ENCODE measurements around the gene ZNF790. TPM values are rescaled to one million over a fixed set of nuclear protein-coding genes. Genes with fewer than 3 reads are reported as not detected.
A peak's percentile ranks its signal among the peaks of the same experiment; 100 is the strongest.
"Not testable (repeated sequence)": the region's sequence is repeated elsewhere in the genome, so short reads cannot be mapped to it uniquely, and the experiment has no call there.

ZNF790 gene
- total and polyA plus RNA-seq, 2 donors, result 4.8 to 5.7 TPM

GRCh38 chr19:36837176-36837905, 846 bp downstream of the ZNF790 start:
- Histone ChIP-seq H3K27me3 (ENCODE audit: control insufficient read depth in 2 of 2, insufficient read depth in 1 of 2, low read length in 1 of 2) (no peaks in the 10 kb centered on the region), H3K4me3 (ENCODE audit: low read length in 2 of 2) (peak overlapping the region; percentile 50 to 90), H3K9me3 (ENCODE audit: control insufficient read depth in 2 of 2, insufficient read depth in 1 of 2, low read length in 1 of 2) (peaks cover 3 to 15% of the 10 kb centered on the region in 2 donors), H3K4me1 (ENCODE audit: control insufficient read depth in 2 of 2, insufficient read depth in 2 of 2, low read length in 2 of 2) (peaks cover 5 to 8% of the 10 kb centered on the region in 2 donors), H3K27ac (ENCODE audit: low read depth in 1 of 2, low read length in 1 of 2) (peak overlapping the region; percentile 83 to 93), H3K36me3 (ENCODE audit: control insufficient read depth in 2 of 2, insufficient read depth in 2 of 2, low read length in 1 of 2) (peaks cover 0 to 2% of the 10 kb centered on the region in 2 donors)
- peak in 1 of 9 donors; percentile 27 for DNase-seq (ENCODE audit: low read depth in 6 of 9, low spot score in 9 of 9)
- 26% methylated on average over 8 of the region's 8 CpGs for WGBS

GRCh38 chr19:36833430-36833829, 4.8 kb downstream of the ZNF790 start:
- over 99% methylated on average over 2 of the region's 2 CpGs for WGBS
- H3K27me3 ChIP-seq (ENCODE audit: control insufficient read depth in 2 of 2, insufficient read depth in 1 of 2, low read length in 1 of 2), result no peaks in the 10 kb centered on the region

GRCh38 chr19:36821758-36822157, 16.4 kb downstream of the ZNF790 start:
- Histone ChIP-seq H3K4me1 (ENCODE audit: control insufficient read depth in 2 of 2, insufficient read depth in 2 of 2, low read length in 2 of 2) (no peaks in the 10 kb centered on the region), H3K27ac (ENCODE audit: low read depth in 1 of 2, low read length in 1 of 2) (no peak overlapping the region), H3K36me3 (ENCODE audit: control insufficient read depth in 2 of 2, insufficient read depth in 2 of 2, low read length in 1 of 2) (peaks cover 10 to 46% of the 10 kb centered on the region in 2 donors), H3K9me3 (ENCODE audit: control insufficient read depth in 2 of 2, insufficient read depth in 1 of 2, low read length in 1 of 2) (peaks cover 17 to 37% of the 10 kb centered on the region in 2 donors), H3K4me3 (ENCODE audit: low read length in 2 of 2) (no peak overlapping the region), H3K27me3 (ENCODE audit: control insufficient read depth in 2 of 2, insufficient read depth in 1 of 2, low read length in 1 of 2) (no peaks in the 10 kb centered on the region)
- 98% methylated on average over 5 of the region's 5 CpGs for WGBS
- no peak for DNase-seq (ENCODE audit: low read depth in 6 of 9, low spot score in 9 of 9)

More at GRCh38 chr19:36833430-36833829, 4.8 kb downstream of the ZNF790 start:
- no peak for DNase-seq (ENCODE audit: low read depth in 6 of 9, low spot score in 9 of 9)
- H3K4me3 ChIP-seq (ENCODE audit: low read length in 2 of 2), result no peak overlapping the region
- peaks cover 2 to 5% of the 10 kb centered on the region in 2 donors for H3K4me1 ChIP-seq (ENCODE audit: control insufficient read depth in 2 of 2, insufficient read depth in 2 of 2, low read length in 2 of 2)
- H3K36me3 ChIP-seq (ENCODE audit: control insufficient read depth in 2 of 2, insufficient read depth in 2 of 2, low read length in 1 of 2), result peaks cover 0 to 5% of the 10 kb centered on the region in 2 donors
- no peak overlapping the region for H3K27ac ChIP-seq (ENCODE audit: low read depth in 1 of 2, low read length in 1 of 2)
- peaks cover 5 to 27% of the 10 kb centered on the region in 2 donors for H3K9me3 ChIP-seq (ENCODE audit: control insufficient read depth in 2 of 2, insufficient read depth in 1 of 2, low read length in 1 of 2)

GRCh38 chr19:36819130-36819630, 19.0 kb downstream of the ZNF790 start:
- Histone ChIP-seq H3K27ac (ENCODE audit: low read depth in 1 of 2, low read length in 1 of 2) (no peak overlapping the region), H3K36me3 (ENCODE audit: control insufficient read depth in 2 of 2, insufficient read depth in 2 of 2, low read length in 1 of 2) (peaks cover 10 to 37% of the 10 kb centered on the region in 2 donors), H3K4me1 (ENCODE audit: control insufficient read depth in 2 of 2, insufficient read depth in 2 of 2, low read length in 2 of 2) (no peaks in the 10 kb centered on the region), H3K9me3 (ENCODE audit: control insufficient read depth in 2 of 2, insufficient read depth in 1 of 2, low read length in 1 of 2) (peaks cover 19 to 46% of the 10 kb centered on the region in 2 donors), H3K27me3 (ENCODE audit: control insufficient read depth in 2 of 2, insufficient read depth in 1 of 2, low read length in 1 of 2) (no peaks in the 10 kb centered on the region), H3K4me3 (ENCODE audit: low read length in 2 of 2) (no peak overlapping the region)
- 98% methylated on average over 7 of the region's 7 CpGs for WGBS
- DNase-seq (ENCODE audit: low read depth in 6 of 9, low spot score in 9 of 9), result no peak

- Histone ChIP-seq H3K27ac (ENCODE audit: low read depth in 1 of 2, low read length in 1 of 2) (no peak overlapping the region), H3K27me3 (ENCODE audit: control insufficient read depth in 2 of 2, insufficient read depth in 1 of 2, low read length in 1 of 2) (no peaks in the 10 kb centered on the region), H3K36me3 (ENCODE audit: control insufficient read depth in 2 of 2, insufficient read depth in 2 of 2, low read length in 1 of 2) (peaks cover 0 to 5% of the 10 kb centered on the region in 2 donors), H3K4me1 (ENCODE audit: control insufficient read depth in 2 of 2, insufficient read depth in 2 of 2, low read length in 2 of 2) (no peaks in the 10 kb centered on the region), H3K9me3 (ENCODE audit: control insufficient read depth in 2 of 2, insufficient read depth in 1 of 2, low read length in 1 of 2) (peaks cover 5 to 15% of the 10 kb centered on the region in 2 donors), H3K4me3 (ENCODE audit: low read length in 2 of 2) (no peak overlapping the region)
- DNase-seq (ENCODE audit: low read depth in 6 of 9, low spot score in 9 of 9), result no peak
Measured at GRCh38 chr19:36807029-36807428, 31.2 kb downstream of the ZNF790 start.

GRCh38 chr19:36805364-36805763, 32.8 kb downstream of the ZNF790 start:
- no peak overlapping the region for H3K4me3 ChIP-seq (ENCODE audit: low read length in 2 of 2)
- peaks cover 5 to 21% of the 10 kb centered on the region in 2 donors for H3K9me3 ChIP-seq (ENCODE audit: control insufficient read depth in 2 of 2, insufficient read depth in 1 of 2, low read length in 1 of 2)
- H3K27ac ChIP-seq (ENCODE audit: low read depth in 1 of 2, low read length in 1 of 2), result no peak overlapping the region
- 95% methylated on average over 1 of the region's 1 CpG for WGBS
- H3K27me3 ChIP-seq (ENCODE audit: control insufficient read depth in 2 of 2, insufficient read depth in 1 of 2, low read length in 1 of 2), result no peaks in the 10 kb centered on the region
- DNase-seq (ENCODE audit: low read depth in 6 of 9, low spot score in 9 of 9), result no peak
- no peaks in the 10 kb centered on the region for H3K4me1 ChIP-seq (ENCODE audit: control insufficient read depth in 2 of 2, insufficient read depth in 2 of 2, low read length in 2 of 2)
- H3K36me3 ChIP-seq (ENCODE audit: control insufficient read depth in 2 of 2, insufficient read depth in 2 of 2, low read length in 1 of 2), result peaks cover 0 to 5% of the 10 kb centered on the region in 2 donors

GRCh38 chr19:36797786-36798108, 40.4 kb downstream of the ZNF790 start:
- no peaks in the 10 kb centered on the region for H3K4me1 ChIP-seq (ENCODE audit: control insufficient read depth in 2 of 2, insufficient read depth in 2 of 2, low read length in 2 of 2)
- peaks cover 4 to 25% of the 10 kb centered on the region in 2 donors for H3K9me3 ChIP-seq (ENCODE audit: control insufficient read depth in 2 of 2, insufficient read depth in 1 of 2, low read length in 1 of 2)
- no peak for DNase-seq (ENCODE audit: low read depth in 6 of 9, low spot score in 9 of 9)
- 3% methylated on average over 9 of the region's 9 CpGs for WGBS
- peak overlapping the region in 1 of 2 donors; percentile 60 for H3K27ac ChIP-seq (ENCODE audit: low read depth in 1 of 2, low read length in 1 of 2)
- H3K4me3 ChIP-seq (ENCODE audit: low read length in 2 of 2), result peak overlapping the region; percentile 70 to 73
- H3K27me3 ChIP-seq (ENCODE audit: control insufficient read depth in 2 of 2, insufficient read depth in 1 of 2, low read length in 1 of 2), result no peaks in the 10 kb centered on the region
- H3K36me3 ChIP-seq (ENCODE audit: control insufficient read depth in 2 of 2, insufficient read depth in 2 of 2, low read length in 1 of 2), result peaks cover 0 to 5% of the 10 kb centered on the region in 2 donors

GRCh38 chr19:36796714-36796992, 41.5 kb downstream of the ZNF790 start:
- Histone ChIP-seq H3K9me3 (ENCODE audit: control insufficient read depth in 2 of 2, insufficient read depth in 1 of 2, low read length in 1 of 2) (peaks cover 2 to 30% of the 10 kb centered on the region in 2 donors), H3K27me3 (ENCODE audit: control insufficient read depth in 2 of 2, insufficient read depth in 1 of 2, low read length in 1 of 2) (no peaks in the 10 kb centered on the region), H3K36me3 (ENCODE audit: control insufficient read depth in 2 of 2, insufficient read depth in 2 of 2, low read length in 1 of 2) (no peaks in the 10 kb centered on the region), H3K4me1 (ENCODE audit: control insufficient read depth in 2 of 2, insufficient read depth in 2 of 2, low read length in 2 of 2) (no peaks in the 10 kb centered on the region), H3K4me3 (ENCODE audit: low read length in 2 of 2) (peak overlapping the region; percentile 70 to 73), H3K27ac (ENCODE audit: low read depth in 1 of 2, low read length in 1 of 2) (peak overlapping the region; percentile 62 to 70)
- DNase-seq (ENCODE audit: low read depth in 6 of 9, low spot score in 9 of 9), result peak in 1 of 9 donors; percentile 4
- 20% methylated on average over 19 of the region's 19 CpGs for WGBS

GRCh38 chr19:36791420-36792141, 46.6 kb downstream of the ZNF790 start:
- H3K36me3 ChIP-seq (ENCODE audit: control insufficient read depth in 2 of 2, insufficient read depth in 2 of 2, low read length in 1 of 2); H3K4me3 ChIP-seq (ENCODE audit: low read length in 2 of 2); H3K27me3 ChIP-seq (ENCODE audit: control insufficient read depth in 2 of 2, insufficient read depth in 1 of 2, low read length in 1 of 2); H3K27ac ChIP-seq (ENCODE audit: low read depth in 1 of 2, low read length in 1 of 2); DNase-seq (ENCODE audit: low read depth in 6 of 9, low spot score in 9 of 9); H3K4me1 ChIP-seq (ENCODE audit: control insufficient read depth in 2 of 2, insufficient read depth in 2 of 2, low read length in 2 of 2): not testable (repeated sequence)
- peaks cover 2 to 33% of the 10 kb centered on the region in 2 donors for H3K9me3 ChIP-seq (ENCODE audit: control insufficient read depth in 2 of 2, insufficient read depth in 1 of 2, low read length in 1 of 2)
- 12% methylated on average over 33 of the region's 34 CpGs for whole genome bisulfite sequencing
